Osteoblast (primary cell): Measurements from ENCODE around the gene SLC6A19. TPM values are rescaled to one million over a fixed set of nuclear protein-coding genes. Genes with fewer than 3 reads are reported as not detected.

ENCODE experiments used
- DNase-seq: peaks from one replicate; pipeline ENCODE4 v3.0.0; 2011; ENCODE audit warnings: low spot score, mixed read lengths; ENCODE audit not compliant: insufficient read length; ENCODE audit errors: missing footprints
- H2AFZ ChIP-seq: 2 replicates; pipeline ENCODE4 v1.6.0; 2011; ENCODE audit warnings: mild to moderate bottlenecking, low read length
- H3K27ac ChIP-seq: 2 replicates; pipeline ENCODE4 v1.5.1; 2011; ENCODE audit warnings: mild to moderate bottlenecking, low read depth, low read length, moderate library complexity
- H3K27me3 ChIP-seq: 2 replicates; pipeline ENCODE4 v1.6.0; 2012; ENCODE audit warnings: mild to moderate bottlenecking, control low read depth, inconsistent platforms, low read length, moderate library complexity; ENCODE audit not compliant: insufficient read depth
- H3K36me3 ChIP-seq: 2 replicates; pipeline ENCODE4 v1.5.1; 2011; ENCODE audit warnings: mild to moderate bottlenecking, low read length, control low read depth, moderate library complexity; ENCODE audit not compliant: insufficient read depth
- H3K4me1 ChIP-seq: 2 replicates; pipeline ENCODE4 v1.5.1; 2011; ENCODE audit warnings: mild to moderate bottlenecking, low read length, control low read depth, moderate library complexity; ENCODE audit not compliant: insufficient read depth
- H3K4me2 ChIP-seq: 2 replicates; pipeline ENCODE4 v1.6.0; 2011; ENCODE audit warnings: mild to moderate bottlenecking, low read length; ENCODE audit not compliant: insufficient read depth
- H3K4me3 ChIP-seq: fragments of 200-600 bp; sonication (generic); 3 replicates; pipeline ENCODE4 v1.5.1; 2012; ENCODE audit warnings: mild to moderate bottlenecking, low read length, inconsistent platforms; ENCODE audit not compliant: insufficient read depth
- H3K79me2 ChIP-seq: 2 replicates; pipeline ENCODE4 v1.6.0; 2012; ENCODE audit warnings: mild to moderate bottlenecking, low read length, control low read depth, inconsistent platforms; ENCODE audit not compliant: insufficient read depth
- H3K9me3 ChIP-seq: 2 replicates; pipeline ENCODE4 v1.5.1; 2011; ENCODE audit warnings: low read depth, low read length, control low read depth
- H4K20me1 ChIP-seq: 2 replicates; pipeline ENCODE4 v1.6.0; 2012; ENCODE audit warnings: mild to moderate bottlenecking, low read length, control low read depth; ENCODE audit not compliant: insufficient read depth
- CTCF ChIP-seq: IDR thresholded peaks from 2 replicates; pipeline ENCODE4 v1.5.1; 2011; ENCODE audit warnings: mild to moderate bottlenecking, low read depth, low read length, moderate library complexity; ENCODE audit errors: extremely low read depth
- total RNA-seq: library from RNA; depleted of rRNA; stranded (reverse); fragments of >200 nt; gene quantifications from 2 replicates; pipeline ENCODE4 v1.2.3, GENCODE V29; 2012

Gene SLC6A19
- total RNA-seq, 1 donor, result not detected

GRCh38 chr5:1262381-1262780, 61.0 kb downstream of the SLC6A19 start:
- Histone ChIP-seq H3K79me2 (no peaks in the 10 kb centered on the region), H3K4me2 (no peak overlapping the region), H3K27me3 (no peaks in the 10 kb centered on the region), H3K4me1 (no peaks in the 10 kb centered on the region), H3K36me3 (no peaks in the 10 kb centered on the region), H4K20me1 (no peaks in the 10 kb centered on the region), H3K27ac (no peak overlapping the region), H3K4me3 (no peak overlapping the region), H2AFZ (no peak overlapping the region), H3K9me3 (peaks cover 6% of the 10 kb centered on the region)
- no peak for DNase-seq
- TF ChIP-seq CTCF, result no peak

- no peak for DNase-seq
- TF ChIP-seq CTCF, result no peak
- Histone ChIP-seq H4K20me1 (no peaks in the 10 kb centered on the region), H3K27ac (no peak overlapping the region), H3K36me3 (no peaks in the 10 kb centered on the region), H3K4me3 (no peak overlapping the region), H2AFZ (no peak overlapping the region), H3K9me3 (peaks cover 6% of the 10 kb centered on the region), H3K4me1 (no peaks in the 10 kb centered on the region), H3K27me3 (no peaks in the 10 kb centered on the region), H3K79me2 (no peaks in the 10 kb centered on the region), H3K4me2 (no peak overlapping the region)
These were observed 62.8 kb downstream of the SLC6A19 start for GRCh38 chr5:1264211-1264610.

- Histone ChIP-seq H3K27ac (no peak overlapping the region), H3K27me3 (no peaks in the 10 kb centered on the region), H3K4me2 (no peak overlapping the region), H3K36me3 (no peaks in the 10 kb centered on the region), H4K20me1 (no peaks in the 10 kb centered on the region), H3K79me2 (no peaks in the 10 kb centered on the region), H2AFZ (no peak overlapping the region), H3K9me3 (peaks cover 3% of the 10 kb centered on the region), H3K4me1 (no peaks in the 10 kb centered on the region), H3K4me3 (no peak overlapping the region)
- DNase-seq, result no peak
- TF ChIP-seq CTCF, result no peak
These were observed 63.6 kb downstream of the SLC6A19 start for GRCh38 chr5:1265026-1265425.

GRCh38 chr5:1265461-1266455, 64.4 kb downstream of the SLC6A19 start:
- Histone ChIP-seq H4K20me1 (no peaks in the 10 kb centered on the region), H3K27me3 (no peaks in the 10 kb centered on the region), H3K79me2 (no peaks in the 10 kb centered on the region), H3K4me1 (no peaks in the 10 kb centered on the region), H3K27ac (no peak overlapping the region), H3K4me3 (no peak overlapping the region), H2AFZ (no peak overlapping the region), H3K36me3 (no peaks in the 10 kb centered on the region), H3K4me2 (no peak overlapping the region), H3K9me3 (peaks cover 3% of the 10 kb centered on the region)
- no peak for TF ChIP-seq CTCF
- no peak for DNase-seq
